Femur (tissue), 1 donor: ENCODE measurements around the gene YOD1.

Source experiments
- DNase-seq: peaks from one replicate; pipeline ENCODE4 v3.0.0-alpha.2; 2017

Gene YOD1

DNA sequence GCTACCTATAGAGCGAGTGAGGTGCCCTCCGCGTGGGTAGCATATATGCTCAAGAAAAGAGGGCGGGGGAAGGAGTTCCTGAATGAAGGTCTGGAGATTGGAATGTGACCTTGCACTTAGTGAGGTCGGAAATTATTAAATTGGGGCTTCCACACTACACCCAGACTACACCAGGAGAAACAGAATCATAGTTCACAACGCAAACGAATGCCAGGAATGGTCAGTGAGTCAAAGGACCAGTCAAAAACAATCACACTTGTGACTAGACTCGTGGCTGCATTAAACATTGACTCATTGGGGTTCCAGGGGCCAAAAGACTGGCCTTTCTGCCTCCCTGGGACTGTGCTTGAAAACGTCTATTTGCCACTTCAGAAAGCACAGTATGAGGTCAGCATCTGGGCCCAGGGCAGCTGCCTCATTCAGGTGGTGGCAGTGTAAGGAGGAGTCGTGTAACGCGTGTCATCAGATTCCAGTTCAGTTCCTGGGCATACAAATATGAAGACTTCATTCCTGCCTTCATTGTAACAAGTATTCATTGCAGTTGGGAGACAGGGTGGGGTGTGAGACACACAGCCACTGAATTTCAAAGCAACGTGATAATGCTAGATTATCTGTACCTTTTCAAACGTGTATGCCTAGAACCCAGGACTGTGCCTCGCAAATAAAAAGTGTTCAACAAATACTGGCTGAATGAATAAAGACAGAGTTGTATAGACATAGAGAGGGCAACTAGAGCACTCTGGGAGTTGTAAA lies at the start of gene YOD1:
TSS of gene YOD1 (minus strand) at position 18 of the 753 bp plus-strand sequence. CDS start 178 bp downstream, outside the sequence.
- no peak for DNase-seq

DNA sequence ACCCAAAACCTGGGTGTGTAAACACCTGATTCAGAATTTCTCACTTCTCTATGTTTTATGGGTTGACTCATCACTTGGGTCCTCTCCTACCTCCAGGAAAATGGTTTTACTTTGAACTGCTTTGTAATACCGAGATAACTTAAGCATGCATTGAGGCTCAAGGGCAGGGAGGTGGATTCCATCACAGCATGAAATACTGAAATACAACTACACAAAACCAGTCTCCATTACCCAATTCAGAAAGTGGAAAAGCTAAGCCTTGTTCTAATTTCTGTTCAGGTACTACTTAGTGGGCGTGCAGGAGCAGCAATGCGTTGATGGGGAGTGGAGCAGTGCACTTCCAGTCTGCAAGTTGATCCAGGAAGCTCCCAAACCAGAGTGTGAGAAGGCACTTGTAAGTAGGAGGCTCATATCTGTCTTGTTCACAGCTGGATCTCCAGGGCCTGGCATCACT lies 46.9 kb upstream of the YOD1 start:
- no peak for DNase-seq

DNA sequence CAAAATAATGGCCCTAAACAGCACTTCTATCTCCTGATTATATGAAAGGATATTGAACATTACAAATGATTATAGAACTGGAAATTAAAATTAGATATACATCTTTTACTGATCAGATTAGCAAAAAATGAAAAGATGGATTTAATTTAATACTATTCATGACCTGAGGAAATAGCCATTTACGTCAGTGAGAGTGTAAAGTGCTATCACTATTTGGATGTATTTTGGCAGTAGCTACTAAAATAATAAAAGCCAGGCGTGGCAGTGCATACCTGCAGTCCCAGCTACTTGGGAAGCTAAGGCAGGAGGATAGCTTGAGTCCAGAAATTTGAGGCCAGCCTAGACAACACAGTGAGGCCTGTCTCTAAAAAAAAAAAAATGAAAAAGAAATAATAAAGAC lies 42.9 kb upstream of the YOD1 start:
- DNase-seq, result no peak

DNA sequence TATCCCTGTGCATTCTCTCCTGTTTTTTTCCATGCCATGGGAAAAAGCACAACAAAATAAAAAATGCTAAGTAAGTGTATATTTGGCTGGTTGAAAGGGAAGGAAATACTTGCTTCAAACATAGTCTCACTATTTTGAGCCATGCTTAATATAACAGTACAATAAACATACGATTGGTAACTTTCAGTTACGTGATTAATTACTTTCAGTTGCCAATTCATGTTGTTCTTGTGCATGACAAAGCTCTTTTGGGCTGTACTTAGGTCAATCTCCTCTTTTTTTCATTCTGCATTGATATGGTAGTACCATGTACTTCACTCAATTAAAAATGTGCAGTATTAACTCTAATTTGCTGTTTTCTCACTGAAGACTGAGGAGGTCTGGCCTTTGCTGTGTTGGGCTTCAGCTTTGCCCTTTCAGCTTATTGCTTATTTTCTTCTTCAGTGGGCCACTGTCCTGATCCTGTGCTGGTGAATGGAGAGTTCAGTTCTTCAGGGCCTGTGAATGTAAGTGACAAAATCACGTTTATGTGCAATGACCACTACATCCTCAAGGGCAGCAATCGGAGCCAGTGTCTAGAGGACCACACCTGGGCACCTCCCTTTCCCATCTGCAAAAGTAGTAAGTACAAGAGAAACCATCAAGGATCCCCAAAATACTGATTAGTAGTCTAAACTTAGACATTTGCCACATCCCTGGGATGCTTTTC lies 40.3 kb upstream of the YOD1 start:
- DNase-seq, result no peak

DNA sequence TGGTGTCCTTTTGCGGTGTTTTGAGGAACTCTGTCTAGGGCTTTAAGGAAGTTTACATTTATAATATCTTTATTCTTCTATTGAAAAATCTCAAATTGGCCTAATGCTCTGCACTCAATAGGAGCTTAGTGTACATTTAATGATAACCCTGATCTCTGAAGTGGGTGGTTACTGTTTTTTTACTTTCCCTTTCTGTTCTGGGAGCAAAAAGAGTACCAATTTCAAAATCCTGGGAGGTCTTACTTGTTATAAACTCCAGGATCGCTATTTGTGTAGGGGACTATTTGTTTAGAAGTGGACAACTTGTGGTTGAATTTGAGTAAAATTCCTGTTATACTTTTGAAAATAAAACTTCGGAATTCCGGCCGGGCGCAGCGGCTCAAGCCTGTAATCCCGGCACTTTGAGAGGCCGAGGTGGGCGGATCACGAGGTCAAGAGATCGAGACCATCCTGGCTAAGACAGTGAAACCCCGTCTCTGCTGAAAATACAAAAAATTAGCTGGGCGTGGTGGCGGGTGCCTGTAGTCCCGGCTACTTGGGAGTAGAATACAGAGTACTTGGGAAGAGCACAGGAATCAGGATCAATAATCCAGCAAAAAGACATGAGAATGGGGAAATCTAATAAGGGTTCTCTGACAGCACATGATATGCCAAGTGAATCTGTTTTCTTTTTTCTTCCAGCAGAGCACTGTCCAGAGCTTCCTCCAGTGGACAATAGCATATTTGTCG lies 38.8 kb upstream of the YOD1 start:
- no peak for DNase-seq

DNA sequence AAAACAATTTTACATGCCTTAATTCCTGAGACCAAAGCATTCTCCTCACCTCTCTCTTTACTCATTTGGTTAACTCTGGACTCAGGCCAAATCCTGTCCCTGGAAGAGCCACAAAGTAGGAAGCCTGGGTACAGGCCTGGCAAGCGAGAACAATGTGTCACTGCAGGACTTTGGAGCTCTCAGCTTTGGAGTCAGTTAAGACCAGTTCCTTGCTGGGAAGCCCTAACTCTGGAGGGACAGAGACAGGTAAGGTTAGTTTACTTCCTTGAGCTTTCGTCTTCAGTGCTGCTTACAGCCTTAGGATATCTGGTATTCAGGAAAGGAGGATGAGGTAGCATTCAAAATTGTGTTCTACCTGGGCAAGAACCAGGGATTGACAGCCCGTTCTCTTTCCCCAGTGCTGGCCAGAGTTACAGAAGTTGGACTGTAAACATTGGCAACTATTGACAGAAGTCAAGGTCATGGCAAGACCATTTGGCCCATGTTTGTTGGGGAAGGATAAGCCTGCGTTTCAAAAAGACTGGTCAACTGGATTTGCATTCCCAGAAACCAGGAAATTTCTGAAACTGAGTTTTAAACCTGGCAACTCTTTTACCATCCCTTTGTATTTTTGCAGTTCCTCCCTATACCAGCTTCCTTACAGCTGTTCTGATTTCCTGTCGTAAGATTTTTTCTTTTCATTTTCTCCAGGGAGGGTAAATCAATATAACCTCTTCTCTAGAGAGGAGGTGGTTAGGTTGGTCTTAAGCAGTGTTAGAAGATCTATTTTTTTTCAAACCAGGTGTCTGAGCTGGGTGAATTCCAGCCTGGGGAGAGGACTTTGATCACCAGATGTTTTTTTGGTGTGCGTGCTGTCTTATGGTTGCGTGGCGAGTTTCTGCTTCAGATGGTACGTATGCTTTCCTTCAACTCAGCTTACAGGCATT lies 38.0 kb upstream of the YOD1 start, which contains the start of gene C4BPB:
TSS of gene C4BPB (plus strand) at position 160 of the 926 bp plus-strand sequence. CDS start at position 832, 672 bp downstream.
- DNase-seq, result no peak

DNA sequence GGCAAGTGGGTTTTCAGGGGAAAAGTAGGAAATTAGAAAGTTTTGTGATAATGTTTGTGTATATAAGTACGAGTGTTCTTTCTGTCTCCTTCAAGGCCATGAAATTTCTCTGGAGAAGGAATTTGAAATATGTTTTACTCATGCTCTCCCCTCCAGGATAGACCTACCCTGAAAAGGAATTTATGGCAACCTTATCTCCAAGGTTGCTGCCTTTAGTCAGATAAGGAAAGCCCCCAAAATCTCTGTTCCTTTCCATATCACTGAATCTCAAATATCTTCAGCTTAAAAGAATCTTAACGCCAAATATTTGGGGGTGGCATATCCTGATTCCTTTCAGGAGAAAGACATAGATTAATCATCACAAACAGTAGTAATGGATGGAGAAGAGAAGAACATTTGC lies 37.2 kb upstream of the YOD1 start:
- no peak for DNase-seq

DNA sequence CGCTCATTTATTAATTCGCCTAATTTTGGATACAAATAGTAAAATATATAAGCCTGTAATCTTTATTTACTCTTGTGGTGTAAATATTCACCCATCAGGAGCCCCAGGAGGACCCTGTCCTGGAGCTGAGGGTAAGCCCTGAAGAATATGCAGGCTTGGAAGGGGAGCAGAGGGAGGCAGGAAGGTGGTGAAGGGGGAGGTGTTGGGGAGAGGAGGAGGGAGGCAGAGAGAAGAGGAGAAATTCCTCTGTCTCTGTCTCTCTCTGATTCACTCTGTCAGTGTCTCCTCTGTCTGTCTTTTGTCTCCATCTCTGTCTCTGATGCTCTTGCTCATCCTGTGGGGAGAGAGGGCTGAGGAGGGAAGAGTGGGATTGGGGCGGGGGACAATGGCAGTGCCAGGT lies 34.9 kb upstream of the YOD1 start:
- no peak for DNase-seq

DNA sequence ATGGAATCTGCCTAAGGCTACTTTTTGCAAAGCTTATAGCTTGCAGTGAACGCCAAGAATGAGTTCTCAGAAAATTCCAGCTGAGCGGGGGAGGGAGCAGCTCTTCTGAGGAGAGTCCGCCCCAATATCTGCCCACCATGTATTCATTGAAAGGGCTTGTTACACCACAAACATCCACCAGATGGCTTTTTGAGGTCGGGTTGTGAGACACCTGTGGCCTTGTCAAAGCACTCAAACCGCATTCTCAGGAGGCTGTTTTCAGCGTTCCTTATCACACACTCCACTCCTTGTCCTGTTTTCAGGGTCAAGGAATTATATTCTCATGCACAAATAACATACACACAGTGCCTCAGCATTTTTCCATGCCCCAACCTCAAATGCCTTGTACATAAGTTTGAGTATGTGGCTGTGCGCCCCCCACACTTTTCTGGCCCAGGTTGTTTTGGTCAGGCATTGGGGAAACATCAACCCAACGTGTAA lies 33.7 kb upstream of the YOD1 start:
- DNase-seq, result peak; percentile 65

DNA sequence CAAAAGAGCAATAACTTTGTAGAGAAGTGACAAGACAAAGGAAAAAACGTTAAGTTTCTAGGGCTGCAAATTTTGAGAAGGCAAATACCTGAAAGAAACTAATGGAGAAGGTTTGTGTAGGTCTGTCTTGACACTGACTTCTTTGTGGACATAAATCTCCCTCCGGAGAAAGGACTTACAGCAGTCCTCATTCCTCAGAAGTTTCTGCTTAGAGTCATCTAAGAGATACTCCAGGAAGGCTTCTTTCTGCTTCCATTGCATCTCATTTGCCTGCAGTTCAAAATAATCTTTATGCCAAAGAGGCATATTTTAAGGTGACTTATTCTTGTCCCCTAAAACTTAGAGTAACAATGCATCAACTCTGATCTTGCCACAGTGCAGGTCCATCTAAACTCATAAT lies 33.2 kb upstream of the YOD1 start:
- DNase-seq, result no peak

DNA sequence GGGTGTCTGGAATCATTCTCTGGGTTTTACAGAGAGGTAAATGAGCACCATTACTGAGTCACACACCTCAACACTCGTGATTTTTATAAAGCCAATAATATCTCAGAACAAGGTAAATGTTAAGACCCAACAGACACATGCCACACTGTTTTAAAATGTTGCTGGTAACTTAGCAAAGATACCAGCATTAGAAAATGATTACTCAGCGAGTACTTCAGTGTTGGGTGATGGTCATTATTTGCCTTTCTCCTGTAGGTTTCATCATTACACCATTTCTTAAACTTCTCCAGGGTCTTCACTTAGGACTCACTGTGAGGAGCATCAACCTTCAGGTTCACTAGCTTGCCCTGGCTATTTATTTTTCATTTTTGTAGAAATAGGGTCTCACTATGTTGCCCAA lies 30.8 kb upstream of the YOD1 start:
- DNase-seq, result no peak

DNA sequence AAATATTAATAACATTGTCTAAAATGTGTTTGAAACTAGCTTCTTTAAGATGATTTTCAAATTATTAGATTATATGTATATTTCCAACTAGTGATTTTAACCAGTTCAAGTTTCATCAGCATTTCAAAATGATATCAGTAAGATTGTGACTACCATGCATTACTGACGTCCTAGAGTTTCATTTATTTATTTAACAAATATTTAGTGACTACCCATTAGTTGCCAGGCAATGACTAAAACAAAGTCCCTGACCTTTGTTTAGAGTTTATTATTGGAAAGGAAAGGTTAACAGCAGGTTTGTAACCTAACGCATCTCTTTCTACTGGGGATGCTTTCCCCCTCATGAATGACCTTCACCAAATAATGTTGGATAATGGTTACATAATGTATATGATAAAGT lies 30.1 kb upstream of the YOD1 start:
- no peak for DNase-seq

DNA sequence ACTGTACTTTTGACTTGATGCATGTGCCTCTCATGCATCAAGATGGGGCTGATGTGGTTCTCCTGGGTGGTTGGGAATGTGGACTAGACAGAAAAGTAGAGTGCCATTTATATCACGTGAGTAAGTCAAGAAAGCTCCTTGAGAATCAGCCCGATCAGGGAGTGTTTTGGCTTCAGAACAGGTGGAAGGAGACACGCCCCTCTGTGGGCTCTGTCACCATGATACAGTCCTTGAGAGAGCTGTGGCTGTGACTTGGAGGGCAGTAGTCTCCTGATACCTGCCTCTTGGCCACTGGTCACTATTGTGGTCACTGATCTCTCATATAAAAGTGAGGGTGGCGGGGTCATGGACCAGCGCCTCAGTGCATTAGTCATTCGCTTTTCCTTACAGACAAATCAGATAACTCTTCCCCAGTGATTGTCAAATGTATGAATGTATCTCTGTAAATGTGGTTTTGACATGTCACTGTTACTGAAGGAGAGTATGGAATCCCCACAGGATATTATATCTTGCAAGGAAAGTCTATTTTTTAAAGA lies 28.8 kb upstream of the YOD1 start:
- no peak for DNase-seq

DNA sequence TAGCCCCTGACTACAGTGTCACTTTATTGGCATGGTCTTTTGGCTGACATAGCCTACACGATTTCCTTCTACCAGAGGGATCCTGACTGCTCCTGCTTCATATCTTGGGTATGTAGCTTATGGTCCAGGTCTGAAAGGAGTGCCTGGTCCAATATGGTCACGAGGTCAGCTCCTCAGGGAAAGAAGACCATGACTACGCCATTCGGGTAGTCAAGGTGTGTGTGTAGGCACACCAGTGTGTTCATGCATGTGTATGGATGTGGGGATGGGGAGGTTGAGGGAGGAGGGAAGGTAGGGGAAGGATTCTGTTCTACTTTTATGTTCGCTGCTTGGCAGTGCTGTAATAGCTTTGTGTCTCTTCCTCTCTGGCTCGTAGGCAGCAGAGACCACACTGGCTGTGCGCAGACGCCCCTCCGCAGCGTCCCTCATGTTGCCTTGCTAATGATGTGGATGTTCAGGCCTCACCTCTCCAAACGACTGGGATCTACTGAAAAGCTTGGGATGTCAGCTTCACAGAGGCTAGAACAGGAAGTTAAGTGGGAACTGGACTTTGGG lies 27.6 kb upstream of the YOD1 start:
- DNase-seq, result no peak

DNA sequence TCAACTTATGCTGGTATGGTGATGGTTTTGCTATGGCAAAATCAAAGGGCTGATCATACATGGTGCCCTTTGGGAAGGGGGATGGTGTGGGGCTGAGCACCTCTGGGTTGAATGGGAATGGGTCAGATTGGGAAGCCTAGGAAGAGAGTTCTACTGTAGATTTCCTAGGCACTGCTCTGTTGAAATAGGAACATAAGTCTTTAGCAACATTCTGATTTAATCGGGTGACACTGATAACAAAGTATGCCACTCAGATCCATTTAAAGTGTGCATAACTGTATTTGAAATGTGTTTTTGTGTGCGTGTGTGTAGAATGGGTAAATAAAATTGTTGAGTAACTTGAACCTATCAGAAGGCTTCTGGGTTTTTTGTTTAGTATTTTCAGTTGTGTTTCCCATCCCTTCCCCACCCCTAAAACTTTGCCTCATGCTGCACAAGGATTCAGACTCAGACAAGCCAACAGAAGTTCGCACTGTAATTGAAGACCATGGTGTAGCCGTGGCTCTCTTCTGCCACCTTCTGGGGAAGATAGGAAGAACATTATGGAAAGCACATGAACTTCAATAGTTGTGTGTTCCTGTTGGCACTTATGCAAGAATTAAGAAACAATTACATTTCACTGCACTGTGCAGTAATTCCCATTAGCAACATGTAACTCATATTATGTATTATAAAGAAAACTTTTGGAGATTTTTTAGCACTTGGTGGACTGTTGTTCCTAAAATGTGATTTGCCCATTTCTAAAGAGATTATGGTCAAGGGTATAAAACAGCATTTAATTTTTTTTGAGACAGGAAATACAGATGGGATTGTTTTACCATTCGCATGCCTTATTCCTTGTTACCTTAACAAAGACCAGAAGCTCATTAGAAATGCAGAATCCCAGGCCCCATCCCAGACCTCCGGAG lies 26.7 kb upstream of the YOD1 start:
- peak; percentile 78 for DNase-seq

DNA sequence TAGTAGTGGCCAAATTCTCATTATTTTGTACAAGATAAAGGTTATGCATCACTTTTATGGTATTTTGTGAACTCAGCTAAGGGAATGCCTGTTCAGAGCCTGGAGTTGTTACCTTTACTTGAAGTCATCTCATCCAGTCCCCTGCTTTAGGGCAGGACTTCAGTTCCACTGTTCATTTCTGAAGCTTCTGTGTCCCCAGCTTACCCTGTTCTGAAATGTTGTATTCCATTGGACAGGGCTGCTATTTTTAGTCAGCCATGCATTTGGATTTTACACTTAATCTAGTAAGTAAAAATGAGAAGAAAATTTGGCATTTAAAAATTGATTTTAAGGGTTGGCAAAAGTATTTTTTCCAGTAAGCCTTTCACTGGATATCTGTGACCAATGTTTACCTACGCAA lies 26.0 kb upstream of the YOD1 start:
- no peak for DNase-seq

DNA sequence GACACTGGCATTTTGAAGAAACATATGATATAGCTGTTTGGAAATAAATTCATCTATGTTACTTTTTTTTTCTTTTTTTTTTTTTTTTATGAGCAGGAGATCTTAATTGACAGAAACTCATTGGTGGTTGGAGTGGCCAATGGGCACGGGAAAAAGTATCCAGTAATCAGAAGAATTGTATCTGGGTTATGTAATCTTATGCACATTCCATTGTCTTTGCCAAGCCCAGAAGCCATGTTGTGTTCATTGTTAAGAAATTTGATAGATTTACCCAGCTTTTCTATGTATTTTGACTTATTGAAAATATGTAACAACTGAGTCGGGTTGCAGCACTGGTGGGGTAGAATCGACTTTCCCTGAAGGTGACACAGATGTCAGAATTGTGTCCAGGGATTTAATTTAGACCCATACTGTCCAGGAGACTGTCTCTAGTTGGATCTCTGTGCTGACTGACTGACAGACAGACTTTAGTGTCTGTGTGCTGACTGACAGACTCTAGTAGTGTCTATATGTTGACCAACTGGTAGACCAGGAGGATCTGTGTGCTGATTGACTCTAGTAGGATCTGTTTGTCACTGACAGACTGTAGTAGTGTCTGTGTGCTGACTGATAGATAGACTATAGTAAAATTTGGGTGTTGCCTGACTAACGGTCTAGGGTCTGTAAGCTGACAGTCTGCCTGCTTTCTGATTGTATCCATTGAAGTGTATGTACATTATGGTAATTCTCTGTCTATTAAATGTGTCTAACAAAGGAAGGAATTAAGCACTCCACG lies 25.4 kb upstream of the YOD1 start:
- DNase-seq, result no peak

DNA sequence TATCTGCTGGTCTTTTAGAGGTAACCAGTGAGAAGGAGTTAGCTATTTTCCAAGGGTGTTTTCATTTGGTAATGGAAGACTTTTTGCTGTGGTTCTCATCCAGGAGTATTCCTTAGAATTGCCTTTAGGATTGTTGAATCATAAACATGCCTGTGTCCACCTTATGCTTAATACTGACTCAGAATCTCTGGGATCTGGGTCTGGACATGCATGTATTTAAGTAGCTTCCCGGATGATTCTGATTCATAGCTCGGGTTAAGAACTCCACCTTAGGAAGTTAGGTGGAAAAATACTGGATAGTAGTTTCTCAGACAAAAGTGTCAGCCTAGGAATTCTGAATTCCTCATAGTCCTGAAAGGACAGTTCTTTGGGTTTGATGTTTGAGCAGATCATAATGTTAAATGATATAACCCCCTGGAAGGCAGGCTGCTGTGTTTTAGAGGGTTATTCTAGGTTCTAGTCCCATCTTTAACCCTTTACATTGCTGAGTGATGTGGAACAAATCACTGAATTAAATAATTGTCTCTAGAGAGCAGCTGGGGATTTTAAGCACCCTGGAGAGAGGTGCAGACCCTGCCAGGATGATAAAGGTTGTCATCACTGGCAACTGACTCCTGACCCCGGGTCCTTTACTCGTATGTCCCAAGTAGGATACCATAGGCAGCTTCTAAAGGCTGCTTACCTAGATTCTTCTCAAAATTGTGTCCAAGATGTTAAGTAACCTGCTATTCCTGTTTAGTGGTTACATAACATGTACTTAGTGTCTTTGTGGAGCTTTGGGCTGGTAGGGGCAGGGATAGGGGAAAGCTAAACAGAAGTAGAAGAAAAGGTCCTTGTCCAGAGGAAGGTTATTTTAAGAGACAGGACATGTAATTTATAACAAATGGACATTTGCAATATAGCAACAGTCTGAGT lies 23.2 kb upstream of the YOD1 start:
- no peak for DNase-seq

DNA sequence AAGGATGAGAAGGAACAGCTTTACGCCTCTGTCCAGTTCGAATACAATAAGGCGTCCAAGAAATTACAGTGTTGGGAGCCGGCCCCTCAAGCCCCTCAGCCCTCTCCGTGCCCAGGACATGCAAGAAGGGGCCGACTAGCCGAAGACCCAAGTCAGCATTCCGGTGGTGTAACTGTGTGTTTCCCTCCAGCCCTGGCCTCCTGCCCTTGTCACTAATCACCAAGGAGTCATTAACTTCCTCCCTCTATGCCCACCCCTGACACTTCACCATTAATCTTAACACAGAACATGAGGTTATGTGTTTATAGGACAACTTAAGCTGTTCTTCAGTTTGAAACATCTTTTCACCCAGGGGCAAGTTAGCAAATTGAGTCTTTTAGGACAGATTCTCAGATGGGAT lies 21.2 kb upstream of the YOD1 start:
- no peak for DNase-seq
